HCT116 (cell line): ENCODE data around the gene TDRD10. TPM values are rescaled to one million over a fixed set of nuclear protein-coding genes. Genes with fewer than 3 reads are reported as not detected.

Experiments
- ATAC-seq: fragments of 200-7000 bp; cut with Tn5 transposase; 2 replicates; pipeline ENCODE4 v1.9.1; 2020; ENCODE audit warnings: mild to moderate bottlenecking, moderate library complexity
- BruUV-seq: library from RNA; stranded (reverse); fragments of 400-500 nt; replicated peaks from 2 replicates; lab custom pipeline; 2021; lab: Mats Ljungman, UMichigan
- CTCF ChIA-PET: fragments of 300-600 bp; sonication (Branson Sonifier 250); formaldehyde crosslinking; loops from one replicate; lab custom pipeline; 2021; ENCODE audit warnings: antibody characterized with exemption; lab: Charles Lee
- POLR2A ChIA-PET: fragments of 300-600, 350-600 bp; sonication (Branson Sonifier 250); formaldehyde crosslinking; loops from one replicate; lab custom pipeline; 2021; ENCODE audit warnings: antibody characterized with exemption; lab: Charles Lee
- RAD21 ChIA-PET, 2 experiments: fragments of 300-600 bp; sonication (Branson Sonifier 250); formaldehyde crosslinking; loops; one replicate each; lab custom pipeline; 2023; ENCODE audit warnings: low total read pairs in 2 of 2; ENCODE audit not compliant: uncharacterized antibody in 2 of 2, unreplicated experiment in 2 of 2, low non-redundant PET in 1 of 2; lab: Charles Lee
- DNase-seq: peaks from one replicate; pipeline ENCODE4 v3.0.0-alpha.2; 2010; ENCODE audit warnings: low read depth, low spot score
- H2AFZ ChIP-seq: fragments of 200-600 bp; shearing (Covaris generic), sonication (generic); 2 replicates; pipeline ENCODE4 v1.6.1; 2017; ENCODE audit warnings: low read depth, mixed run types, mixed read lengths, antibody characterized with exemption, low read length; ENCODE audit not compliant: poor library complexity, severe bottlenecking
- H3K27ac ChIP-seq: 2 replicates; pipeline ENCODE4 v1.5.1; 2012; ENCODE audit warnings: low read depth, low read length
- H3K27me3 ChIP-seq: fragments of 200-600 bp; sonication (generic); 2 replicates; pipeline ENCODE4 v1.6.1; 2016; ENCODE audit warnings: mixed run types, low read length, mixed read lengths; ENCODE audit not compliant: insufficient read depth
- H3K36me3 ChIP-seq, 2 experiments: fragments of 200-500 bp in 1 of 2; fragments of 200-600 bp in 1 of 2; sonication (Bioruptor generic) in 1 of 2; sonication (generic) in 1 of 2; 2 replicates each; pipeline versions ENCODE4 v1.5.1 to v1.6.1; 2014 to 2016; ENCODE audit warnings: low read length in 2 of 2, inconsistent platforms in 1 of 2, mixed read lengths in 1 of 2, mixed run types in 1 of 2; ENCODE audit not compliant: insufficient read depth in 2 of 2, control insufficient read depth in 1 of 2
- H3K4me1 ChIP-seq, 2 experiments: fragments of 200-600 bp in 1 of 2; sonication (generic) in 1 of 2; 2 replicates each; pipeline versions ENCODE4 v1.5.1 to v1.6.1; 2012 to 2017; ENCODE audit warnings: low read length in 2 of 2, inconsistent platforms in 1 of 2, mild to moderate bottlenecking in 1 of 2, mixed read lengths in 1 of 2, mixed run types in 1 of 2, moderate library complexity in 1 of 2; ENCODE audit not compliant: insufficient read depth in 2 of 2, control insufficient read depth in 1 of 2
- H3K4me2 ChIP-seq: fragments of 200-600 bp; sonication (generic); 2 replicates; pipeline ENCODE4 v1.6.1; 2017; ENCODE audit warnings: mixed run types, low read length, mixed read lengths
- H3K4me3 ChIP-seq, 2 experiments: fragments of 200-600 bp in 1 of 2; sonication (generic) in 1 of 2; replicated peaks in 1 of 2; 2 replicates each; pipeline ENCODE4 v1.5.1; 2011 to 2016; ENCODE audit warnings: low read length in 2 of 2, control low read depth in 1 of 2, low read depth in 1 of 2, mild to moderate bottlenecking in 1 of 2, mixed read lengths in 1 of 2, mixed run types in 1 of 2
- H3K79me2 ChIP-seq: fragments of 200-600 bp; sonication (generic); 2 replicates; pipeline ENCODE4 v1.6.1; 2017; ENCODE audit warnings: mild to moderate bottlenecking, mixed run types, low read length, moderate library complexity, mixed read lengths; ENCODE audit not compliant: insufficient read depth
- H3K9ac ChIP-seq: fragments of 200-600 bp; sonication (generic); 2 replicates; pipeline ENCODE4 v1.6.1; 2016; ENCODE audit warnings: low read length, mixed read lengths
- H3K9me2 ChIP-seq: fragments of 200-600 bp; sonication (generic), shearing (Covaris generic); 2 replicates; pipeline ENCODE4 v1.6.1; 2017; ENCODE audit warnings: mixed run types, mild to moderate bottlenecking, moderate library complexity; ENCODE audit not compliant: insufficient read depth
- H3K9me3 ChIP-seq, 2 experiments: fragments of 200-500 bp in 1 of 2; fragments of 200-600 bp in 1 of 2; sonication (Bioruptor generic) in 1 of 2; sonication (generic) in 1 of 2; 2 replicates each; pipeline ENCODE4 v1.6.1; 2014 to 2017; ENCODE audit warnings: low read length in 2 of 2, mixed read lengths in 2 of 2, inconsistent platforms in 1 of 2, low read depth in 1 of 2, mild to moderate bottlenecking in 1 of 2, mixed run types in 1 of 2, moderate library complexity in 1 of 2; ENCODE audit not compliant: control insufficient read depth in 1 of 2, insufficient read depth in 1 of 2
- H4K20me1 ChIP-seq: fragments of 200-600 bp; sonication (generic), shearing (Covaris generic); 2 replicates; pipeline ENCODE4 v1.6.1; 2017; ENCODE audit warnings: mixed run types, mild to moderate bottlenecking, moderate library complexity; ENCODE audit not compliant: insufficient read depth
- ATF3 ChIP-seq: IDR thresholded peaks from 2 replicates; pipeline ENCODE4 v1.6.1; 2012
- EGR1 ChIP-seq: IDR thresholded peaks from 2 replicates; pipeline ENCODE4 v1.6.1; 2012; ENCODE audit warnings: low read depth
- ELF1 ChIP-seq: IDR thresholded peaks from 2 replicates; pipeline ENCODE4 v1.6.1; 2012; ENCODE audit warnings: low read depth, borderline replicate concordance
- EZH2 ChIP-seq: fragments of 200-600 bp; sonication (generic); IDR thresholded peaks from 2 replicates; pipeline ENCODE4 v1.6.1; 2017; ENCODE audit warnings: antibody characterized with exemption, mixed run types
- EZH2phosphoT487 ChIP-seq: fragments of 200-600 bp; IDR thresholded peaks from 2 replicates; pipeline ENCODE4 v1.6.1; 2018; ENCODE audit warnings: antibody characterized with exemption, borderline replicate concordance
- FOSL1 ChIP-seq: IDR thresholded peaks from 2 replicates; pipeline ENCODE4 v1.6.1; 2012; ENCODE audit warnings: low read depth
- JUND ChIP-seq: IDR thresholded peaks from 2 replicates; pipeline ENCODE4 v1.6.1; 2012
- POLR2AphosphoS5 ChIP-seq: IDR thresholded peaks from 2 replicates; pipeline ENCODE4 v1.6.1; 2011; ENCODE audit warnings: mild to moderate bottlenecking, low read depth, low read length, moderate library complexity
- RAD21 ChIP-seq: IDR thresholded peaks from 2 replicates; pipeline ENCODE4 v1.6.1; 2012; ENCODE audit warnings: low read depth, mild to moderate bottlenecking
- SRF ChIP-seq: IDR thresholded peaks from 2 replicates; pipeline ENCODE4 v1.6.1; 2012; ENCODE audit warnings: low read depth
- TCF7L2 ChIP-seq: IDR thresholded peaks from 2 replicates; pipeline ENCODE4 v1.7.0; 2011; ENCODE audit warnings: borderline replicate concordance, inconsistent platforms; ENCODE audit not compliant: insufficient read depth, insufficient read length; ENCODE audit errors: extremely low read depth
- YY1 ChIP-seq: IDR thresholded peaks from 2 replicates; pipeline ENCODE4 v1.6.1; 2011; ENCODE audit warnings: low read length, low read depth, moderate library complexity, mild to moderate bottlenecking; ENCODE audit not compliant: insufficient replicate concordance; ENCODE audit errors: extremely low read depth
- ZBTB33 ChIP-seq: IDR thresholded peaks from 2 replicates; pipeline ENCODE4 v1.6.1; 2011; ENCODE audit warnings: mild to moderate bottlenecking, low read length, moderate library complexity; ENCODE audit not compliant: insufficient replicate concordance; ENCODE audit errors: extremely low read depth
- ZFX ChIP-seq: fragments of 450-650 bp; IDR thresholded peaks from 2 replicates; pipeline ENCODE4 v1.6.1; 2017
- ZNF274 ChIP-seq: fragments of 200-500 bp; sonication (Bioruptor generic); IDR thresholded peaks from 2 replicates; pipeline ENCODE4 v1.6.1; 2014; ENCODE audit warnings: mild to moderate bottlenecking, low read depth, low read length, inconsistent platforms
- intact Hi-C: fragments of 100-400 bp; cut with micrococcal nuclease; formaldehyde crosslinking; loops from 2 replicates; pipeline ENCODE4 v1.10.0; 2022
- total RNA-seq: library from RNA; stranded (reverse); gene quantifications from one replicate; pipeline ENCODE4 v1.2.1, GENCODE V29; 2021; ENCODE audit not compliant: unreplicated experiment

The TDRD10 gene
- total RNA-seq, 1 experiment from 2014 or later = not detected

GRCh38 chr1:154469844-154470560 lies 32.0 kb upstream of the TDRD10 start:
- Histone ChIP-seq H3K9me2 (no peaks in the 10 kb centered on the region), H3K36me3 (no peaks in the 10 kb centered on the region), H3K4me1 (peaks cover 9 to 13% of the 10 kb centered on the region in 2 experiments), H2AFZ (no peak overlapping the region), H3K9me3 (no peaks in the 10 kb centered on the region), H3K9ac (no peak overlapping the region), H3K27me3 (no peaks in the 10 kb centered on the region), H4K20me1 (no peaks in the 10 kb centered on the region), H3K79me2 (no peaks in the 10 kb centered on the region), H3K4me3 (no peak overlapping the region), H3K27ac (no peak overlapping the region), H3K4me2 (no peak overlapping the region)
- POLR2A ChIA-PET = no interaction called here
- TF ChIP-seq RAD21 = peak; percentile 20
- TF ChIP-seq ZBTB33 = no peak
- no peak for TF ChIP-seq ATF3
- BruUV-seq = no TSS peak
- ATAC-seq = peak; percentile 33; the same call in 1 of the 2 replicates
- intact Hi-C loops = loop anchor here (10.0 kb wide), 1 partner anchor 285 kb away; no protein-coding TSS in a partner anchor
- RAD21 ChIA-PET = no interaction called here
- CTCF ChIA-PET = no interaction called here
- DNase-seq = no peak

DNA sequence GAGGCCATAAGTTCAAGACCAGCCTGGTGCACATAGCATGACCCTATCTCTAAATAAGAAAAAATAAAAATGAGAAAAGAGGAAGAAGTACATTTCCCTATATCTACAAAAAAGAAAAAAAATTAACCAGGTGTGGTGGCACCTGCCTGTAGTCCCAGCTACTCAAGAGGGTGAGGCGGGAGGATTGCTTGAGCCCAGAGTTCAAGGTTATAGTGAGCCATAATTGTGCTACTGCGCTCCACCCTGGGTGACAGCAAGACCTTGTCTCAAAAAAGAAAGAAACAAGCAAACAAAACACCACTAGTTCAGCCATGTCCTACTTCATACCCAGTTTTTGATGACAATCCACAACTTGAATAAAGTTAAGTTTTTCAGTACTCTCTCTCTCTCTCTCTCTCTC lies 30.7 kb upstream of the TDRD10 start:
- H2AFZ ChIP-seq = no peak overlapping the region
- POLR2A ChIA-PET = interaction anchor here (0.5 kb wide), 1 partner anchor 135 kb away, joined by 3 read pairs; no protein-coding TSS in a partner anchor
- no peak overlapping the region for H3K4me2 ChIP-seq
- intact Hi-C loops = loop anchor here (10.0 kb wide), 1 partner anchor 287 kb away; no protein-coding TSS in a partner anchor
- no peaks in the 10 kb centered on the region for H3K79me2 ChIP-seq
- H3K4me1 ChIP-seq = peaks cover 9 to 26% of the 10 kb centered on the region in 2 experiments
- no peaks in the 10 kb centered on the region for H4K20me1 ChIP-seq
- no peaks in the 10 kb centered on the region for H3K9me2 ChIP-seq
- CTCF ChIA-PET = no interaction called here
- no peaks in the 10 kb centered on the region for H3K36me3 ChIP-seq
- no peak for ATAC-seq
- no peak overlapping the region for H3K9ac ChIP-seq
- H3K27me3 ChIP-seq = no peaks in the 10 kb centered on the region
- RAD21 ChIA-PET = no interaction called here
- no peak overlapping the region for H3K27ac ChIP-seq
- BruUV-seq = no TSS peak
- DNase-seq = no peak
- no peak overlapping the region for H3K4me3 ChIP-seq
- no peaks in the 10 kb centered on the region for H3K9me3 ChIP-seq
- TF ChIP-seq FOSL1 = no peak
- no peak for TF ChIP-seq JUND
- TF ChIP-seq ZNF274 = no peak
- no peak for TF ChIP-seq ZBTB33
- TF ChIP-seq EZH2phosphoT487 = no peak
- no peak for TF ChIP-seq EZH2
- TF ChIP-seq YY1 = no peak
- TF ChIP-seq POLR2AphosphoS5 = no peak
- TF ChIP-seq EGR1 = no peak
- TF ChIP-seq ATF3 = no peak
- TF ChIP-seq ELF1 = no peak
- TF ChIP-seq SRF = no peak
- TF ChIP-seq ZFX = no peak
- TF ChIP-seq TCF7L2 = no peak
